Upper lobe of right lung (tissue), 1 donor: ENCODE measurements around the gene SMO. TPM values are rescaled to one million over a fixed set of nuclear protein-coding genes. Genes with fewer than 3 reads are reported as not detected.
"Not testable (repeated sequence)": the region's sequence is repeated elsewhere in the genome, so short reads cannot be mapped to it uniquely, and the experiment has no call there.

Source experiments
- ATAC-seq: fragments of 200-7000 bp; cut with Tn5 transposase; one replicate; pipeline ENCODE4 v1.9.1; 2020; ENCODE audit warnings: mild to moderate bottlenecking, moderate library complexity
- DNase-seq: peaks from one replicate; pipeline ENCODE4 v3.0.0-alpha.2; 2020
- H3K27ac ChIP-seq: fragments of 200-600 bp; one replicate; pipeline ENCODE4 v1.8.0; 2022
- H3K27me3 ChIP-seq: fragments of 200-600 bp; one replicate; pipeline ENCODE4 v1.8.0; 2022; ENCODE audit warnings: mild to moderate bottlenecking
- H3K36me3 ChIP-seq: fragments of 200-600 bp; one replicate; pipeline ENCODE4 v1.8.0; 2022
- H3K4me1 ChIP-seq: fragments of 200-600 bp; one replicate; pipeline ENCODE4 v1.8.0; 2022
- H3K4me3 ChIP-seq: fragments of 200-600 bp; one replicate; pipeline ENCODE4 v1.8.0; 2022; ENCODE audit warnings: mild to moderate bottlenecking
- H3K9me3 ChIP-seq: fragments of 200-600 bp; one replicate; pipeline ENCODE4 v1.8.0; 2022
- intact Hi-C: fragments of 100-400 bp; cut with DNase I; formaldehyde crosslinking; loops from one replicate; pipeline ENCODE4 v1.11.0; 2022
- total RNA-seq: library from RNA; stranded (reverse); fragmentation: NEBNext Ultra II Directional; extraction: Animal tissue kit (Norgen Biotek cat#: 25700); gene quantifications from one replicate; pipeline ENCODE4 v1.2.1, GENCODE V29; 2021
- TF ChIP-seq, protein P1 (sequence below): fragments of 200-600 bp; IDR thresholded peaks from one replicate; pipeline ENCODE4 v1.8.0; 2022; ENCODE audit warnings: antibody characterized with exemption
- donor health status: DM: no; HTN: yes; CAD: no; lungs with severe emphysema.

SMO gene
- total RNA-seq, 1 donor from 2014 or later: 4.0 TPM

DNA sequence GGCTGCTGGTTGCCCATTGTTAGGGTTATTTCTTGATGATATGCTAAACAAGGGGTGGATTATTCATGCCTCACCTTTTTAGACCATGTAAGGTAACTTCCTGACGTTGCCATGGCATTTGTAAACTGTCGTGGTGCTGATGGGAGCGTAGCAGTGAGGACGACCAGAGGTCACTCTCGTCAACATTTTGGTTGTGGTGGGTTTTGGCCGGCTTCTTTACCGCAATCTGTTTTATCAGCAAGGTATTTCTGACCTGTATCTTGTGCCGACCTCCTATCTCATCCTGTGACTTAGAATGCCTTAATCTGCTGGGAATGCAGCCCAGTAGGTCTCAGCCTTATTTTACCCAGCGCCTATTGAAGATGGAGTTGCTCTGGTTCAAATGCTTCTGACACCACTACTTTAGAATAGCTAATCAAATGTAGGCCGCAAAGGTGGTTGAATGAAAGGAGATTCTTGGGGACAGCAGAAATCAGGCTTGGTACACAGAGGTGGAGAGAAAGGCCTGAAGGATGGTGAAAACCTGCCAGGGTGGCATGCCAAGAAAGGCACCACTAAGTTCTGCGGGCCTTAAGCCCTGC is 17.9 kb upstream of the SMO start:
- H3K36me3 ChIP-seq: no peaks in the 10 kb centered on the region
- peaks cover 5% of the 10 kb centered on the region for H3K4me1 ChIP-seq
- TF ChIP-seq, protein P1, sequence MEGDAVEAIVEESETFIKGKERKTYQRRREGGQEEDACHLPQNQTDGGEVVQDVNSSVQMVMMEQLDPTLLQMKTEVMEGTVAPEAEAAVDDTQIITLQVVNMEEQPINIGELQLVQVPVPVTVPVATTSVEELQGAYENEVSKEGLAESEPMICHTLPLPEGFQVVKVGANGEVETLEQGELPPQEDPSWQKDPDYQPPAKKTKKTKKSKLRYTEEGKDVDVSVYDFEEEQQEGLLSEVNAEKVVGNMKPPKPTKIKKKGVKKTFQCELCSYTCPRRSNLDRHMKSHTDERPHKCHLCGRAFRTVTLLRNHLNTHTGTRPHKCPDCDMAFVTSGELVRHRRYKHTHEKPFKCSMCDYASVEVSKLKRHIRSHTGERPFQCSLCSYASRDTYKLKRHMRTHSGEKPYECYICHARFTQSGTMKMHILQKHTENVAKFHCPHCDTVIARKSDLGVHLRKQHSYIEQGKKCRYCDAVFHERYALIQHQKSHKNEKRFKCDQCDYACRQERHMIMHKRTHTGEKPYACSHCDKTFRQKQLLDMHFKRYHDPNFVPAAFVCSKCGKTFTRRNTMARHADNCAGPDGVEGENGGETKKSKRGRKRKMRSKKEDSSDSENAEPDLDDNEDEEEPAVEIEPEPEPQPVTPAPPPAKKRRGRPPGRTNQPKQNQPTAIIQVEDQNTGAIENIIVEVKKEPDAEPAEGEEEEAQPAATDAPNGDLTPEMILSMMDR: no peak
- H3K9me3 ChIP-seq: no peaks in the 10 kb centered on the region
- intact Hi-C loops: no loop called here
- H3K4me3 ChIP-seq: no peak overlapping the region
- ATAC-seq (no peak), DNase-seq (no peak)
- no peak overlapping the region for H3K27ac ChIP-seq
- peaks cover 12% of the 10 kb centered on the region for H3K27me3 ChIP-seq

DNA sequence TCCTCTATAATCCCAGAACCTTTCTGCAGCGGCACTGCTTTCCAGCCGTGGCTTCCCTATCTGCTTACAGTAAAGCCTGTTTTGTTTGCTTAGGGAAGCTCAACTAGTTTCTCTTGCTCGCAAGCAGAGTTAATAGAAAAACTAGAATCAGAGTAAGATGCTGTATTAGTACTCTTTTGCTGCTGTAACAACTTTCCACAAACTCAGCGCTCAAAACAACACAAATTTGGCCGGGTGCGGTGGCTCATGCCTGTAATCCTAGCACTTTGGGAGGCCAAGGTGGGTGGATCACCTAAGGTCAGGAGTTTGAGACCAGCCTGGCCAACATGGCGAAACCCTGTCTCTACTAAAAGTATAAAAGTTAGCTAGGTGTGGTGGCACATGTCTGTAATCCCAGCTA is 14.6 kb upstream of the SMO start:
- H3K27ac ChIP-seq, H3K9me3 ChIP-seq, DNase-seq, H3K27me3 ChIP-seq, H3K36me3 ChIP-seq, H3K4me1 ChIP-seq, intact Hi-C loops, H3K4me3 ChIP-seq, ATAC-seq: not testable (repeated sequence)

DNA sequence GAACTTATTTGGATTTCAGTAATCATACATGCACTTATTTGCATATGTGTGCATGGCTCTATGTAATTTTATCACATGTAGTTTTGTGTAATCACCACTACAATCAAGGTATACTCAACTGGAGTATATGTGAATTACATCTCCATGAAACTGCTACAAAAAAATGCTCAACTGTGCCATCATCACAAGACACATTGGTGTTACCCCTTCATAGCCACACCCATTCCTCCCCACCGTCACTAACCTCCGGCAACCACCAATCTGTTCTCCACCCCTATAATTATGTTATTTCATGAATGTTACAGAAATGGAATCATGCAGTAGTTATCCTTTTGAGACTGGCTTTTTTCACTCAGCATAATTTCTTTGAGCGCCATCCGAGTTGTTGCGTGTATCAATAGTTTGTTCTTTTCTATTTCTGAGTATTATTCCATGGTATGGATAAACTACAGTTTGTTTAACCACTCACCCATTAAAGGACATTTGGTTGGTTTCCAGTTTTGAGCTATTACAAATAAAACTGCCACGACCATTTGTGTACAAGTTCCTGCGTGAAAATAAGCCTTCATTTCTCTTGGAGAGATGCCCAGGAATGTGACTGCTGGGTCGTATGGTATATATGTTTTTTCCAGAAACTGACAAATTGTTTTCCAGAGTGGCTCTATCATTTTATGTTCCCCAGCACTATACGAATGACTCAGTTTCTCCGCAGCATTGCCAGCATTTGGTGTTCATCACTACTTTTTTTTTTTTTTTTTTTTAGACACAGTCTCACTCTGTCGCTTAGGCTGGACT is 11.3 kb upstream of the SMO start:
- Histone ChIP-seq H3K4me1 (no peaks in the 10 kb centered on the region), H3K36me3 (no peaks in the 10 kb centered on the region), H3K27ac (no peak overlapping the region), H3K9me3 (no peaks in the 10 kb centered on the region), H3K27me3 (peaks cover 4% of the 10 kb centered on the region), H3K4me3 (no peak overlapping the region)
- TF ChIP-seq, protein P1: no peak
- DNase-seq: no peak
- intact Hi-C loops: no loop called here
- ATAC-seq: no peak

DNA sequence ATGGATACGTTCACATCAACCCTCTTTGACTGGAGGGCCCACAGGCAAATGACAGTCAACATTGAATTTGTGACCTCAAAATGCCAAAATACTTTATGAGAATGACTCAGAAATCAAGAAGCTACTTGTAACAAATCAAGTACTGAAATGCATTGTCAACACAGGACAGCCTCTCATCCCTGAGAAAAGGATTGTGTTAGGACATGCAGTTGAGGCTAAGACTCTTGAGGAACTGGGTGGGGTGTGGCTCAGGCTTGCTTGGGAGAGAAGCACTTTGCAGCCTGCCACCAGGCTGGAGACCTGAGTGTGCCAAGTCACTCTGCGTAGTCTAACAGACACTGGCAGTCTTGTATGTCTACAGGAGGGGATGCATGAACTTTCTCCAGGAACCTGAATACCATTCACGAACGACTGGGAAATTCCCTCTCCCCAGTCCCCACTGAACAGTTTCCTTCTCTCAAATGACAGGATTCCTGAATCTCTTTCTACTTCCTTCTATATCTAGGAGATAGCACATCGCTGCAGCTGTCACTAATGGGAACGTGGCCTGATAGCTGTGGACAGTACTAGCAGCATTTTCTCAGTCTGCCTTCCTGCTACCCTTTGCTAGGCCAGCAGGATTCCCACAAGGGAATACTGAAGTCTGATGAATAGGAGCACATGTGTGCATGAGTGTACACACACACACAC is 3.3 kb upstream of the SMO start:
- Histone ChIP-seq H3K27ac (no peak overlapping the region), H3K9me3 (no peaks in the 10 kb centered on the region), H3K4me3 (no peak overlapping the region), H3K4me1 (peaks cover 6% of the 10 kb centered on the region), H3K36me3 (no peaks in the 10 kb centered on the region), H3K27me3 (peaks cover 33% of the 10 kb centered on the region)
- intact Hi-C loops: no loop called here
- TF ChIP-seq, protein P1: no peak
- ATAC-seq (no peak), DNase-seq (no peak)

DNA sequence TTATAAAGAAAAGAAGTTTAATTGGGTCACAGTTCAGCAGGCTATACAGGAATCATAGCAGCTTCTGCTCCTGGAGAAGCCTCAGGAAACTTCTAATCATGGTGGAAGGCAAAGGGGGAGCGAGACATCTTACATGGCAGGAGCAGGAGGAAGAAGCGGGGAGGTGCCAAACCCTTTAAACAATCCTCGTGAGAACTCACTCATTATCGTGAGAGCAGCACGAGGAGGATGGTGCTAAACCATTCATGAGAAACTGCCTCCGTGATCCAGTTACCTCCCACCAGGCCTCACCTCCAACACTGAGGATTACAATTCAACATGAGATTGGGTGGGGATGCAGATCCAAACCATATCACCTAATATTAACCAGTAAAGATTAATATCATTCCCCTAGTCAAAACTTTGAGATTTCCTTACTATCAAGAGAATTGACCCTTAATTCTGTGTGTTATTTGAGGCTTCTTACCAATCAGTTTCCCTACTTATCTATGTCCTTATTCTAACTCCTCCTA is 1.6 kb upstream of the SMO start:
- H3K9me3 ChIP-seq: no peaks in the 10 kb centered on the region
- TF ChIP-seq, protein P1: no peak
- DNase-seq (no peak), ATAC-seq (no peak)
- no peak overlapping the region for H3K4me3 ChIP-seq
- peaks cover 6% of the 10 kb centered on the region for H3K4me1 ChIP-seq
- H3K36me3 ChIP-seq: no peaks in the 10 kb centered on the region
- no peak overlapping the region for H3K27ac ChIP-seq
- intact Hi-C loops: no loop called here
- peaks cover 44% of the 10 kb centered on the region for H3K27me3 ChIP-seq
